Measurements from ENCODE around the gene PLPP3.

DNA sequence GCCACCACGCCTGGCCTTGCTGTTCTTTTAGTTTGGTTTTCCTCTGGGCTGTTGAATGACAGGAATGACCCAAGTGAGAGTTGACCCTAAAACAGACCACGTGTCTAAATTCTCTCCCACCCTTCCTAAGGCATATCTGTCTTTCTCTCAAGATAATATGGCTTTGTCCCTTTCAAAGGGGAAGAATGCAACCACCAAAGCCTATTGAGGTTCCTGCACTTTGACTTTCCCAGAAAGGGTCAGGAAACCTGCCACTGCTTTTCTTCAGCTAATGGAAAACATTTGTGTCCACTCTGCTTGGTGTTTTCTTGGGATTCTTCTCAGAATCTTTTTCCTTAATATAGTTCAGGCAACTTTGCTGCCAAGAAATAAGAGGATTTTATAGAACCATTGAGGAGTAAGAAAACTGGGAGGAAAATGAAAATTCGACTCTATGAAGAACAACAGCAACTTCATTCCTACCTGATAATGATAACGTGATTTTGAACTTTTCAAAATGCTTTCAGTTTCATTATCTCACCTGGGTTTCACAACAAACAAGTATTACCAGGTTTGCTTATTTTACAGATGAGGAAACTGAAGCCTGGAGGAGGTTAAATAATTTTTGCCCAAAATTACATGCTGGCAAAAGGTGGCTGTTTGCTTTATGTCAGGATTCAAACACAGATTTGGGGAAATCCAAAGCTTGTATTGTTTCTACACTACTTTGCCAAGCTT, 6.9 kb downstream of the PLPP3 start:
- TF ChIP-seq, protein P1, sequence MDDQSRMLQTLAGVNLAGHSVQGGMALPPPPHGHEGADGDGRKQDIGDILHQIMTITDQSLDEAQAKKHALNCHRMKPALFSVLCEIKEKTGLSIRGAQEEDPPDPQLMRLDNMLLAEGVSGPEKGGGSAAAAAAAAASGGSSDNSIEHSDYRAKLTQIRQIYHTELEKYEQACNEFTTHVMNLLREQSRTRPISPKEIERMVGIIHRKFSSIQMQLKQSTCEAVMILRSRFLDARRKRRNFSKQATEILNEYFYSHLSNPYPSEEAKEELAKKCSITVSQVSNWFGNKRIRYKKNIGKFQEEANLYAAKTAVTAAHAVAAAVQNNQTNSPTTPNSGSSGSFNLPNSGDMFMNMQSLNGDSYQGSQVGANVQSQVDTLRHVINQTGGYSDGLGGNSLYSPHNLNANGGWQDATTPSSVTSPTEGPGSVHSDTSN (IDR thresholded peaks at IDR 0.05) = no peak
- TF ChIP-seq POLR2AphosphoS5 (IDR thresholded peaks at IDR 0.05; ENCODE audit: low read depth, low read length) (no peak), CTCF (IDR thresholded peaks at IDR 0.05) (no peak), TEAD4 (IDR thresholded peaks at IDR 0.05; ENCODE audit: borderline replicate concordance, insufficient read depth) (no peak), RXRA (IDR thresholded peaks at IDR 0.05; ENCODE audit: borderline replicate concordance, low read depth) (no peak), TCF12 (IDR thresholded peaks at IDR 0.05) (peak; percentile 14; the same call in 1 of the 2 replicates)
- TF ChIP-seq, protein P2, sequence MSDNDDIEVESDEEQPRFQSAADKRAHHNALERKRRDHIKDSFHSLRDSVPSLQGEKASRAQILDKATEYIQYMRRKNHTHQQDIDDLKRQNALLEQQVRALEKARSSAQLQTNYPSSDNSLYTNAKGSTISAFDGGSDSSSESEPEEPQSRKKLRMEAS (IDR thresholded peaks at IDR 0.05; ENCODE audit: low read depth) = no peak

Data from SK-N-SH (cell line).